Measurements from ENCODE around the gene TMC6.

DNA sequence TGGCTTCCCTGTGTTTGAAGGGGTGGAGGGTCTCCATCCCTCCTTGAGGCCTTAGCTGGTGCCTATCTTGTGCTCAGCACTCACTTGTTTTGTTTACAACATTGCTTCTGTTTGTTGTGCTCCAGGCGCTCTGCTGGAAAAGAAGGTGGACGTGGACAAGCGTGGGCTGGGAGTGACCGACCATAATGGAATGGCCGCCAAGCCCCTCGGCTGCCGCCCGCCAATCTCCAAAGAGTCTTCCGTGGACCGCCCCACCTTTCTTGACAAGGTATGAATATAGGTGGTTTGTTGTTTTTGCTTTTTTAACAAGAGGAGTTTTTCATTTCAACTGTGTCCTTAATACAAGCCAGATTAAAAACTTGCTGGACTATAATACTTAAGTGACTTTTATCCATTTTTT is 53.5 kb downstream of the TMC6 start:
- TF ChIP-seq, protein P1, sequence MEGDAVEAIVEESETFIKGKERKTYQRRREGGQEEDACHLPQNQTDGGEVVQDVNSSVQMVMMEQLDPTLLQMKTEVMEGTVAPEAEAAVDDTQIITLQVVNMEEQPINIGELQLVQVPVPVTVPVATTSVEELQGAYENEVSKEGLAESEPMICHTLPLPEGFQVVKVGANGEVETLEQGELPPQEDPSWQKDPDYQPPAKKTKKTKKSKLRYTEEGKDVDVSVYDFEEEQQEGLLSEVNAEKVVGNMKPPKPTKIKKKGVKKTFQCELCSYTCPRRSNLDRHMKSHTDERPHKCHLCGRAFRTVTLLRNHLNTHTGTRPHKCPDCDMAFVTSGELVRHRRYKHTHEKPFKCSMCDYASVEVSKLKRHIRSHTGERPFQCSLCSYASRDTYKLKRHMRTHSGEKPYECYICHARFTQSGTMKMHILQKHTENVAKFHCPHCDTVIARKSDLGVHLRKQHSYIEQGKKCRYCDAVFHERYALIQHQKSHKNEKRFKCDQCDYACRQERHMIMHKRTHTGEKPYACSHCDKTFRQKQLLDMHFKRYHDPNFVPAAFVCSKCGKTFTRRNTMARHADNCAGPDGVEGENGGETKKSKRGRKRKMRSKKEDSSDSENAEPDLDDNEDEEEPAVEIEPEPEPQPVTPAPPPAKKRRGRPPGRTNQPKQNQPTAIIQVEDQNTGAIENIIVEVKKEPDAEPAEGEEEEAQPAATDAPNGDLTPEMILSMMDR (IDR thresholded peaks at IDR 0.05) = no peak
- TF ChIP-seq POLR2AphosphoS5 (IDR thresholded peaks at IDR 0.05; ENCODE audit: insufficient read depth in 1 of 2, low read depth in 1 of 2) = no peak
- TF ChIP-seq POLR2A (IDR thresholded peaks at IDR 0.05) = no peak

Data from vagina (tissue), 2 donors.